Stimulated activated naive CD8-positive, alpha-beta T cell treated with anti-CD3 and anti-CD28 coated beads, Interleukin-15, Interleukin-2, amounts not matched to agents 100 ng/mL and 50 ng/mL, for 24 hours (primary cell): Measurements from ENCODE around the gene FBXO31.

Experiments used
- H3K27ac Mint-ChIP-seq: one replicate; pipeline ENCODE4 v1.8.0; 2021; ENCODE audit warnings: mild to moderate bottlenecking, mixed read lengths
- H3K27me3 Mint-ChIP-seq: one replicate; pipeline ENCODE4 v1.8.0; 2021; ENCODE audit warnings: mixed read lengths
- H3K36me3 Mint-ChIP-seq: one replicate; pipeline ENCODE4 v1.8.0; 2021; ENCODE audit warnings: low read depth, mixed read lengths
- H3K4me1 Mint-ChIP-seq: one replicate; pipeline ENCODE4 v1.8.0; 2021; ENCODE audit warnings: low read depth, mixed read lengths
- H3K4me3 Mint-ChIP-seq: one replicate; pipeline ENCODE4 v1.8.0; 2021; ENCODE audit warnings: mild to moderate bottlenecking, mixed read lengths
- H3K9me3 Mint-ChIP-seq: one replicate; pipeline ENCODE4 v1.8.0; 2021; ENCODE audit warnings: mixed read lengths

Gene FBXO31

DNA sequence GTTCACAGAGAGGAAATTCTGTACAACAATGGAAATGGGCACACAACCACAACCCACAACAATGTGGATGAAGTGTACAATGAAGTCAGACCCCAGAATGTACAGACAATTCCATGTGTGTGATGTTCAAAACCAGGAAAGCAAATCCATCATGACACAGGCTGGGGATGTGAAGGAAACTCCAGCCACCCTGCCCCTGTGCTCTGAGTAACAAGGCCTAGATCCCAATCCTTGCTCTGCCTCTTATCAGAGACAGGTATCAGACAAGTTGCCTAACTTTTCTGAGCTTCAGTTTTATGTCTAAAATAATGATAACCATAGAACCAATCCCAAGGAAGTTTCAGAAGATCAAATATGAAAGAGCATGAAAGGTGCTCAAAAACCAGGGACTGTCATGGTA is 64.6 kb downstream of the FBXO31 start:
- Mint-ChIP-seq H3K9me3 (no peaks in the 10 kb centered on the region), H3K4me1 (peaks cover 21% of the 10 kb centered on the region), H3K4me3 (peak overlapping the region; percentile 97), H3K27ac (peak overlapping the region; percentile 98), H3K27me3 (no peaks in the 10 kb centered on the region), H3K36me3 (peaks cover 16% of the 10 kb centered on the region)

DNA sequence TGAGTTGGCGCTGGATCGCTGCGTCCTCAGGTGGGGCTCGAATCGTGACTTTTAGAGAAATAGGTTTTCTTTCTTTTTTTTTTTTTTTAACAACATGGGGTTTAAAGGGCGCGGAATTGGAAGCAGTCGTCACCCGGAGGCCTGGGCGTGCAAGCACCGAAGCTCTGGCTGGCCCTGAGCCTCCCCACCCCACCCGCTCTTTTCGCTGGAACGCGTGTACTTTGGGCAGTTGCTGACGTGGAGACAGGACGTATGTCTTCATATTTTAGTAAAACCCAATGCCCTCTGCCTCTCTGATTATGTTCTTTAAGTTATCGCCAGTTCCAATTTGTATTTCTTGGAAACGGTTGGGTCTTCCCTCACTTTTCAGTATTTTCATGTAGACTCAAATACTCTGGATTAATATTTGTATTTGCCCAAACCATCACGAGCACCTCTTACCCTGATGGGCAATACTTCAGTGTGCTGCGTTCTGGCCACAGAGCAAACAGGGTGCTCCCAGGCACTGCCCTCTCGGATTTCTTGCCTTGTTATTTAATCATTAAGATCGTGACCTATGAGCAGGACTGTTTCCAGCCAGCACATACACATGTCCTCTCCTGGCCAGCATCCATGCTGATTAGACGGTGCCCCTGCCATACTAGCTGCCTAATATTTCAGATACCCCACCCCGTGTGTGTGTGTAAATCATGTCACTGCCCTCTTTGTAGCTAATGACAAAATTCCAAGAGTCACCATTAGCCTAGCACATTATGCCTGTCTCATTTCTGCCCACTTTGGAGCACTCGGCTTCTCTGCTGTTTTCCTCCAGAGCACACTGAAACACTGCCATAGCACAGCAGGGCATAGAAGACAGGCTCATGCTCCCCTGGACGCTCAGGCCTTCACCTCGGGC is 65.6 kb downstream of the FBXO31 start:
- Mint-ChIP-seq H3K4me1 (peaks cover 21% of the 10 kb centered on the region), H3K27ac (peak overlapping the region; percentile 98), H3K9me3 (no peaks in the 10 kb centered on the region), H3K36me3 (peaks cover 16% of the 10 kb centered on the region), H3K27me3 (no peaks in the 10 kb centered on the region), H3K4me3 (peak overlapping the region; percentile 97)

DNA sequence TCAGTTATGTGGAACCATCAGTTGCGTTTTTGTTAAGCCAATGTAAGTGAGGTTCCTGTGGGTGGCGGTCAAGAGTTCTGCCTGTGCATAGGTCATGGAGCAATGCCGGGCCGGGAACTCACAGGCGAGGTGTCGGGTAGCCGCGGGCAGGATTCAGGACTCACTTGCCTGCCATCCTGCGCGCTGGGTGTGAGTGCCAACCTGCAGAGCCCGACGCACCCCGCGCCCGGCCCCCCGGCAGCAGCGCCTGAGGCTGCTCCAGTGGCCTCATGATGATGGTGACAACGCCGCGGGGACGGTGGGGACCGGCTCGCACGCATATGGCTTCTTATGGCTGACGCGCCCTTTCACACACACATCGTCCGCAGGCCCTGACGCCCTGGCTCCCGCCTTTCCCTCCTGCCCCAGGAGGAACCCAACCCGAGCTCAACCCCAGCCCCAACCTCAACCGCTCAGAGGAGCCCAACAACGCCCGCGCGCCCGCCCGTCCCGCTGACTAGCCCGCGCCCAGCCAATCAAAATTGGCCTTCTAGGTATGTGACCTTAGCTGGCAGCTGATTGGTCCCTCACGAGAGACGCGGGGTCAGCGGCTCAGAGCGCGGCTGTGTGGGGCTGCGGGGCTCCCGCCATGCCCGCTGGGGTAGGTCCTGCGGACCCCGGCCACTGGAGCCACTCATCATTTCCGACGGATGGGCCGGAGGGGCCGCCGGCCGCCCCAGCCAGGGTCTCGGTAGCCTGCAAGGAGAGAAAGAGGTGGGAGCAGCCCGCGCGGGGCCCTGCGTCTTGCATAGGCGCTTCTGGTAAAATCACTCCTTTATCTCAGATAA is 66.4 kb downstream of the FBXO31 start, which contains the start of gene C16orf95:
Gene C16orf95 (minus strand): TSS at position 470 of the 827 bp plus-strand sequence. CDS start 150 bp downstream, at position 320.
- H3K27ac Mint-ChIP-seq: peak within 1 kb of the TSS; percentile 98
- peaks cover 16% of the 10 kb centered on the region for H3K36me3 Mint-ChIP-seq

DNA sequence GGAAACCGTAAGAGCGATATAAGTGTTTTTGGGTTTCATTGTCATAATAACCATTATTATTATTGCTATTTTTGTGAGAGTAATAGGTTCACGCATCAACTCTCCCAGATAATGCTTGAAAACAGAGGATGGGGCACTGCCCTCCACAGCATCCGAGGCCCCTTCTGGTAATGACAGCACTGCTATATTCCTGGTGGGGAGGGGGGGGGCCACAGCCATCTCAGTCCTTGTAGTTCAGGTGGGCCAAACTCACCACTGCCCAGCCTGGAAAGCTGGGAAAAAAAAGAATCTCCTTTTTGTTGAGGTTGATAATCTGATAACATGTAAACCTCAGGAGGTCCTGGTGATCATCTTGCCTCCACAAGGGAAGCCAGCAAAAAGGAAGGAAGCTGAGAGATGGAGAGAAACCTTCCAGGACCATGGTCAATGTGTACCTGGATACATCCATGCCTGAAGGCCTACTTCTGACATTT is 67.1 kb downstream of the FBXO31 start:
- peaks cover 16% of the 10 kb centered on the region for H3K36me3 Mint-ChIP-seq
- no peaks in the 10 kb centered on the region for H3K27me3 Mint-ChIP-seq
- H3K4me3 Mint-ChIP-seq: peak overlapping the region; percentile 97
- H3K9me3 Mint-ChIP-seq: no peaks in the 10 kb centered on the region
- peaks cover 21% of the 10 kb centered on the region for H3K4me1 Mint-ChIP-seq
- peak overlapping the region; percentile 98 for H3K27ac Mint-ChIP-seq

More for the DNA sequence above, 66.4 kb downstream of the FBXO31 start, which contains the start of gene C16orf95:
- H3K27me3 Mint-ChIP-seq: no peaks in the 10 kb centered on the region
- H3K4me3 Mint-ChIP-seq: peak within 1 kb of the TSS; percentile 97
- H3K4me1 Mint-ChIP-seq: peaks cover 21% of the 10 kb centered on the region
- H3K9me3 Mint-ChIP-seq: no peaks in the 10 kb centered on the region

DNA sequence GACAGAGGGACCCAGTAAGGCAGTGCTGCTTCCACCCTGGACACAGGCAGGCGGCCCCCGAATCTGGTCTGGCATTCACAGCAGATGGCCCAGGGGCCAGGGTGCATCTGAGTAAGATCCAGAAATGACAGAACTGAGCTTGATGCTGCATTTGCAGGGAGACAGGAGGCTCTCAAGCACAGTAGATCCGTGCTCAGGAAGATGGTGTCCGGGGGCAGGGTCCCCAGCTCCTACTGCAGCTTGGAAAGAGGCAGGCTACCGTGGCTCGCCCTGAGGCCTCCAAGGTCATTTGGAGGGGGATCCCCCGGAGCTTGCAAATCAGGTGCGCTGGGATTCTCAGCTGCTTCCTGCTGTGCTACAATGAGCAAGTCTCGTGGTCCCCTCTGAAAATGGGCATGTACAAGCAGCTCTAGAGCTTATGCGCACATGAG is 68.6 kb downstream of the FBXO31 start:
- Mint-ChIP-seq H3K27ac (no peak overlapping the region), H3K4me1 (peaks cover 21% of the 10 kb centered on the region), H3K9me3 (no peaks in the 10 kb centered on the region), H3K4me3 (no peak overlapping the region), H3K27me3 (no peaks in the 10 kb centered on the region), H3K36me3 (peaks cover 16% of the 10 kb centered on the region)

DNA sequence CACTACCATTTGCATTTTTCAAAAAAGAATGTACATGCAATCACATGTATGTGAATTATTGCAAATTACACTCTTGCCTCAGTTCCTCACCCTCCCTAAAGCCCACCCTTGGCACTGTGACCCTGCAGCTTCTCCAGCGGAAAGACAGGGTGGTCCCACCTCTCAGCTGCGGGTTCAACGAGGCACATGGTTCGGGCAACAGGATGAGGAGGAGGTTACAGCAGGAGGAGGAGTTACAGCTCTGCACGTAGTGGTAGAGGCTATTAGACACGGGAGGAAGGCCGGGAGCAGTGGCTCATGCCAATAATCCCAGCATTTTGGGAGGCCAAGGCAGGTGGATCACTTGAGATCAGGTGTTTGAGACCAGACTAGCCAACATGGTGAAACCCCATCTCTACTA is 71.6 kb downstream of the FBXO31 start:
- H3K9me3 Mint-ChIP-seq: peaks cover 4% of the 10 kb centered on the region
- H3K4me1 Mint-ChIP-seq: peaks cover 10% of the 10 kb centered on the region
- H3K36me3 Mint-ChIP-seq: peaks cover 6% of the 10 kb centered on the region
- H3K27ac Mint-ChIP-seq: no peak overlapping the region
- no peak overlapping the region for H3K4me3 Mint-ChIP-seq
- no peaks in the 10 kb centered on the region for H3K27me3 Mint-ChIP-seq

DNA sequence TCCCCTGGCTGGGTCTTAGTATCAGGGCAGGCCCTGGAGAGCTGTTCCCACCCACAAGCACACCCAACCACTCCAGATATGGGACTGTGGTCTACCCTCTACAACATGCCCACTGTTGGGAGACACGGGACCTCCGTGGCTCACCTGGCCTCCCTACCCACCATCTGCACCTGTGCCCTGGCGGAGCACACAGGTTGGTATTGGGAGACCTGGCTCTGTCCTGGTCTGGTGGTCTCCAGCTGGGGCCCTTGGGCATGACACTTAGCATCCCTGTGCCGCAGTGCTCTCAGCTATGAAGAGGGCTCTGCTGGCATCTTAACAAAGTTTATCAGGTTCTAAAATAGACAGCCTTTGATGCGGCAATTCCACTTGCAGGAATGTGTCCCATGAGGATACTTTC is 72.2 kb downstream of the FBXO31 start:
- H3K4me1 Mint-ChIP-seq: peaks cover 6% of the 10 kb centered on the region
- H3K4me3 Mint-ChIP-seq: no peak overlapping the region
- no peaks in the 10 kb centered on the region for H3K27me3 Mint-ChIP-seq
- H3K27ac Mint-ChIP-seq: no peak overlapping the region
- peaks cover 6% of the 10 kb centered on the region for H3K36me3 Mint-ChIP-seq
- peaks cover 4% of the 10 kb centered on the region for H3K9me3 Mint-ChIP-seq

DNA sequence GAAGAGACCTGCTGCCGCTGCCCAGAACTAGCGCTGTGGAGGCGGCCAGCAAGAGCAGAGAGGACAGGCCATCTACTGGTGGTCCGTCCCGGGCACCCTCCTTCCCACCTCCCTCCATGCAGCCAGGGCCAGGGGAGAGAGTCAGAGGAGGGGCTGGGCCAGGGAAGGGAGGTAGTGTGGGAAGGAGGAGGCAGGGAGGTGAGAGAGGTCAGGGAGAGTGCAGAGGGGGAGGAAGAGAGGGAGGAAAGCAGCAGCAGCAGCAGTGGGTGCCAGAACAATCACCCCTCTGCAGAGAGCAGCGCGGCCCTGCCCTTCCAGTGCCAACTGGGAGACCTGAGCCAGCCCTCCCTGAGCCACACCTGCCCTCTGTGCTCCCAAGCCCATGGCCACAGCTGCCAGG is 73.0 kb downstream of the FBXO31 start:
- Mint-ChIP-seq H3K4me1 (peaks cover 6% of the 10 kb centered on the region), H3K36me3 (peaks cover 6% of the 10 kb centered on the region), H3K9me3 (peaks cover 4% of the 10 kb centered on the region), H3K27ac (no peak overlapping the region), H3K27me3 (no peaks in the 10 kb centered on the region), H3K4me3 (no peak overlapping the region)

DNA sequence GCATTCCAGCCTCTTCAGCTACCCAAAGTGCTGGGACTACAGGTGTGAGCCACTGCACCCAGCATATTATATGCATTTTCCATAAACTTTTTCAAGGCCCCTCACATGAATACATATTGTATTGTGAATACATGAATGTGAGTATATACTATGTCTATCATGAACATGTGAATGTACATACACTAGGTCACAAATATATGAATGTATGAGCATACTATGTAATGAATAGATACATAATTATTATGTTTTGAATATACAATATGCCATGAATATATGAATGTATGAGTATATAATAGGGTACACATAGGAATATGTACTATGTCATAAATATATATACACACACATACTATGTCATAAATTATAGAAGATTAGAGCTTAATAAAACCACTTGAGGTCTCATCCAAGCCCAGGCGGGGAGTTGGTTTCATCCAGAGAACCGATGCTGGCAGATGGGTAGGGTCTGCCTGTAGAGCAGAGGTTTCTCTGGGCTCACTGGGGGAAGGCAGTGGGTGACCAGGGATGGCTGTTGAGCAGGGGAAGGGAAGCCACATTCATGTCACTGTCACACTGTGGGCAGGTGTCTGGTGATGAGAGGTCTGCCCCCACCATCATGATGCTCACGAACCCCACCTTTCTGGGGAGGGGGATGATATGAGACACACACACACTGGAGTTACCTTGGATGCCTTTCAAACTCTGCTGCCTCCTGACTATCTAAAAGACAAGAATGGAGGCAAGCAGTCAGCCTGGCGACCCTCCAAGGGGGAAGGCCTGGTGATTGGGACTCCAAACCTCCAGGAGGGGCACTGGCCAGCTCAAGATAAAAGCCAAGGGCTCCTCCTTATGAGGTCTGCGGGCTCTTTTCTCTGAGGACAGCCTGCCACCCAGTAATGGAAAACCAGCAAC is 73.7 kb downstream of the FBXO31 start:
- peaks cover 6% of the 10 kb centered on the region for H3K36me3 Mint-ChIP-seq
- H3K4me3 Mint-ChIP-seq: no peak overlapping the region
- H3K27me3 Mint-ChIP-seq: no peaks in the 10 kb centered on the region
- no peak overlapping the region for H3K27ac Mint-ChIP-seq
- peaks cover 6% of the 10 kb centered on the region for H3K4me1 Mint-ChIP-seq
- H3K9me3 Mint-ChIP-seq: peaks cover 4% of the 10 kb centered on the region

DNA sequence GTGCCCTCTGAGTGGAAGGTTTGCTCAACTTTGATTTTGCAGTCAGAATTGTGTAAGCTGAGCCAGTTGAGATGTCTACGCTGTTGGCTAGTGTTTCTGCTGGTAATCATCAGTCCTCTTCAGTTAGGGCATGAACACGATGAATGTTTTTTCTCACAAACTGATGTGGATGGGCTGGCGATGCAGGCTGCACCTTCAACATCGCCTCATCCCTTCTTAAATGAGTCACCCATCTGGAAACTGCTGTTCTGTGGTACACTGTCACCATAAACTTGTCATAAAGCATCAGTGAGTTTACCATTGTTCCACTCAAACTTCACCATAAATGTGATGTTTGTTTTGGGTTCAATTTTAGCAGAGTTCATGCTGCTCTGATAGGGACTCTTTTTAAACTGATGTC is 74.8 kb downstream of the FBXO31 start:
- H3K9me3 Mint-ChIP-seq: peaks cover 4% of the 10 kb centered on the region
- H3K27ac Mint-ChIP-seq: no peak overlapping the region

DNA sequence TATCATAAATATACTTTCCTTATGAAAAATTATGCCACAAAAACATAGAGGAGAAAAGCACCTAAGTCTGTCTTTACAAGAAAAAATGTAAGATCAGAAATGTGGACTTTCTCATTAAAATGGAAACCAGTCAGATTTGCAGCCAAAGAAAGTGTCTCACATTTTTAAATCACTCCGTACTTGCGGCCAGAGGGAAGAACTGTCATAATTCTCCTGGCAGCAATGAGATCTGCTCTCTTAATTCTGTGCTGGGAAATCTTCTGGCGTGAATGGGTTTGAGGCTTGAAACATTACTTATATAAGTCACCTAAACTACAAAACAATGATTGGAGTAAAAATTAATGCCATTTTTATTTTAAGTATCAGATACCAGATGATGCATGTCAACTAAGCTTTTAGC is 77.1 kb downstream of the FBXO31 start:
- Mint-ChIP-seq H3K27me3 (no peaks in the 10 kb centered on the region), H3K4me3 (no peak overlapping the region), H3K27ac (no peak overlapping the region), H3K4me1 (peaks cover 14% of the 10 kb centered on the region), H3K36me3 (peaks cover 6% of the 10 kb centered on the region), H3K9me3 (peaks cover 4% of the 10 kb centered on the region)

More for the DNA sequence above, 74.8 kb downstream of the FBXO31 start:
- H3K36me3 Mint-ChIP-seq: peaks cover 6% of the 10 kb centered on the region
- peaks cover 8% of the 10 kb centered on the region for H3K4me1 Mint-ChIP-seq
- H3K4me3 Mint-ChIP-seq: no peak overlapping the region
- no peaks in the 10 kb centered on the region for H3K27me3 Mint-ChIP-seq

DNA sequence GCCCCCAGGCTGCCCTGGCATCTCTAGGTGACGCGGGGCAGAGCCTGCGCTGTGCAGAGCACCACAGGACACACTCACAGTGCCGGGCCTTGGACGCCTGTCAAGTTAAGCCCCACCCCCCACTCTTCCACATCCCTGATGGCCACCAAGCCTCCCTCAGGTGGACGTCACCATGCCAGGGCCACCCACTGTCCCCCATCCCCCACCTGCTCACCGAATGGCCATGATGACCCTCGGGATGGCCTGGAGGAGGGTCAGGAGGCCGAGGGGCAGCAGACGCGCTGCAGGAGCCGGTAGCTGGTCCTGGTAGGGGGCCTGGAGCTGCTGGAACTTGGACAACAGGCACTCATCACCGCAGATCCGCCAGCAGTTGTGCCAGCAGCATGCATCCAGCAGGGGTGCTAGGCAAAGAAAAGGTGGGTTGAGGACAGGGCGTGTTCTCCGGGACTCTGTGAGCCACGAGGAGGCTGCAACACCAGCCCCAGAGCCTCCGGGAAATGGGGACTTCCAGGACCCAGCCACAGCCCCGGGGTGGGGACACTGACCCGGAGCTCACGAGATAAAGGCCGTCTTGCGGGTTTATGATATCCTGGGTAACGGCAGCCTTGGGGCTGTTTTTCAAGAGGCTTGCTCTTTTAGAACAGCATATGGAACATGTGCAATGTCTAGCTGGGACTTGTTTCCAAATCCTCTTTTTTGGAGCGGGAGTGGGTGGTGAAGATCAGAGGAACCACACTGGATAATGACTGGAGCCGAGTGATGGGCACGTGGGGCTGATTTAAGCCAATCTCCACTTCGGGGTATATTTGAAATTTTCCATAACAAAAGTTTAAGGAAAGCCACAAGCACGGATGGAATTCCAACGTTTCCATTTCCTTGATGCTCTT is 77.8 kb downstream of the FBXO31 start:
- Mint-ChIP-seq H3K4me1 (peaks cover 14% of the 10 kb centered on the region), H3K36me3 (peaks cover 6% of the 10 kb centered on the region), H3K9me3 (peaks cover 4% of the 10 kb centered on the region), H3K4me3 (no peak overlapping the region), H3K27ac (no peak overlapping the region), H3K27me3 (no peaks in the 10 kb centered on the region)

DNA sequence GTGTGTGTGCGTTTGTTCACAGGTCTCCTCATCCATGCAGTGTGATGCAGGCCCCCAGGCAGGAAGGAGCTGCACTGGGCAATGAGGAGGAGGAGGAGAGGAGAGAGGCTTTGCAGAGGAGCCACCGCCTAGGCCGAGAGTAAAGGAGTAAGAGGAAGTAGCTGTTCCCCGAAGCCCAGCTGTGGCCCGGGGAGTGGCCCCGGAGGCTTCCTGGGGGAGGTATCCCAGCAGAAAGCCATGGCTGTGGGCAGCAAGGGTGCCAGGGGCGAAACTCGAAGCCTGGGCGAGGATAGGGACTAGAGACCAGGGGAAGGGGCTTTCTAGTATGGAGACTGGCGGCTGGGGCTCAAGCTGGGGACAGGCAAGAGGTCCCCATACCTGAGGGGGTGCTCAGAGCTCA is 78.6 kb downstream of the FBXO31 start:
- Mint-ChIP-seq H3K9me3 (peaks cover 4% of the 10 kb centered on the region), H3K4me3 (no peak overlapping the region), H3K4me1 (peaks cover 14% of the 10 kb centered on the region), H3K27ac (no peak overlapping the region), H3K36me3 (peaks cover 6% of the 10 kb centered on the region), H3K27me3 (no peaks in the 10 kb centered on the region)
